Hepatic stellate cell (primary cell): ENCODE data around the gene PLEKHG3.

Experiments used
- DNase-seq: peaks from one replicate; pipeline ENCODE4 v3.0.0; 2011; ENCODE audit warnings: low spot score

Gene PLEKHG3

DNA sequence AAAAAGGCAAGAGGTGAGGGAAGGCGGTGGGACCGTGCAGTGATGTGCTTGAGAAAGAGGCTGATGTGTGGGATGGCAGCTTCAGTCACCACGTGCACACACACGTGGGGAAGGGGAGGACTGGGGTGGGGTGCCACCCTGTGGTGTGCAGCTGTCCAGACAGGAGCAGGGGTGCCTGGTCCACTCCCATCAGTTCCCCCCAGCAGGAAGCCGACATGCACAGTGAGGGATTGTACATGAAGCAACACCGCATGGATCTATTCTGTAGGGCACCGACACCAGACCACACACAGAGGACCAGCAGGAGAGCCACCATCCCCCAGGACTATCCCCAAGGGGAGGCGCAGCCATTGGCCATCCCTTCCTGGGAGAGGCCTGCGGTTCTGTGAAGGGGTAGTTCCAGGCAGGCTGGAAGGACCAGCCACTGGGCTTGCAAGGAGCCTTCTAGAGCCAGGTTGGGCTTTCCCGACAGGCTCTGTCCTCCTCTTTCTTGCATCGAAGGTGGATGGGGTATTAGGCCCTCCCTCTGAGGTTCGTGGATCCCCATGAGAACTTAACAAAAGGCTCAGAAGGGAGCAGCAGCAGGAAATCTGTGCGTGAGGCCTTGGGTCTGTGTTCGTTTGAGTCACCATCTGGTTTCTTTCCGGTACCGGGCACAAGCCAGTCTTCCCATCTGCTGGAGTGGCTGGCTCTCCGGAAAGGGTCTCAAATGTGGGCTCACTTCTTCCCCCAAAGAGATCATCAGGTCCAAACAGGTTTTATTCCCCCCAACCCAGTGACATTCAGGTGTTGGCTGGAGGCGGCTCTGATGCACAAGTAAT, 59.8 kb downstream of the PLEKHG3 start:
- peak; percentile 84 for DNase-seq

DNA sequence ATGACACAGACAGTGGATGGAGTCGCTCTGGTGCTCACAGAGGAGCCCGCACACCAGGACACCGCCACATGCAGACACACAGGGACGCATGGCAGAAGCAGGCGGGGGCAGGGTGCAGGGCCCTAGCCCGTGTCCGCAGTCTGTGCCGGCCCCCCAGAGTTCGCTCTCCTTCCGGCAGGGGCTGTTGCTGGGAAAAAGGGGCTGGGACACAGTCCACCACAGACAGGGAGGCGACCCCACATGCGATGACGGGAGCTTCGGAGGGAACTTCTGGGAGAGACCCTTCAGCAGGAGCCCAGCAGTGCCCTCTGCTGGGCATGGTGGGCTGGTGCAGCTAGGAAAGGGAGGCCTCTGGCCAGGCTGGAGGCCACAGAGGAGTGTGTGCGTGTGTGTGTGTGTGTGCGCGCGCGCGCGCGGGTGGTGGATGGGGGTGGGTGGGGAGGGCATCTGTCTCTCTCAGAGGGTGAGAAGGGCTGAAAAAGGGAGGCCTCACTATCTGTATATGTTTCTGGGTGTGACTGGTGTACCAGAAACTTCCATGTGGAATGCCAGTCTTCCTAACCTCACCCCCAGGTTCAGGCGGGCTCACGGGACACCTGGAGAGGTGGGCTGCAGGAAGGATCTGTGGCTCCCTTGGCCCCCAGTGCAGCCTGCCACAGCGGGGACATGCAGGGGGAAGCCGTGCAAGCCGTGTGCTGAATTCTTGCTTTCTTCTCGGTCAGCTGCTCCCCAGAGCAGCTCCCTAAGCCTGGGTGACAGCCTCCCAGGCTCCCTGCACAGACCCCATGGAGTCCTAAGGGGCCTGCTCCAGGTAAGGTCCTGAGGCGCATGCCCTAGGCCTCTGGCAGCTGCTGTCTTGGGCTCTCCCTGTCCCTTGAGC, 60.7 kb downstream of the PLEKHG3 start:
- peak; percentile 92 for DNase-seq

DNA sequence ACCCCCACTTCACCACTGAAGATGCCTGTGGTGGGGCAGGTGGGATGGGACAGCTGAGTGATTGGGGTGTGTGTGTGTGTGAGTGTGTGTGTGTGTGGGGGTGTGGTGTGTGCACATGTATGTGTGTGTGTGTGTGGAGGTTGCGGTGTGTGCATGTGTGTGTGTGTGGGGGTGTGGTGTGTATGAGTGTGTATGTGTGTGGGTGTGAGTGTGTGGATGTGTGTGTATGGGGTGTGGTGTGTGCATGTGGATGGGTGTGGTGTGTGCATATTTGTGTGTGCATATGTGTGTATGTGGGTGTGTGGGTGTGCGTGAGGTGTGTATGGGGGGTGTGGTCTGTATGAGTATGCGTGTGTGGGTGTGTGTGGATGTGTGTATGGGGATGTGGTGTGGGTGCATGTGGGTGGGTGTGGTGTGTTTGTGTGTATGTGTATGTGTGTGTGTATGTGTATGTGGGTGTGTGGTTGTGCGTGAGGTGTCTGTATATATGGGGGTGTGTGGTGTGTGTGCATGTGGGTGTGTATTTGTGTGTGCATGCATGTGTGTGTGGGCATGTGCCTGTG, 61.6 kb downstream of the PLEKHG3 start:
- DNase-seq = no peak

DNA sequence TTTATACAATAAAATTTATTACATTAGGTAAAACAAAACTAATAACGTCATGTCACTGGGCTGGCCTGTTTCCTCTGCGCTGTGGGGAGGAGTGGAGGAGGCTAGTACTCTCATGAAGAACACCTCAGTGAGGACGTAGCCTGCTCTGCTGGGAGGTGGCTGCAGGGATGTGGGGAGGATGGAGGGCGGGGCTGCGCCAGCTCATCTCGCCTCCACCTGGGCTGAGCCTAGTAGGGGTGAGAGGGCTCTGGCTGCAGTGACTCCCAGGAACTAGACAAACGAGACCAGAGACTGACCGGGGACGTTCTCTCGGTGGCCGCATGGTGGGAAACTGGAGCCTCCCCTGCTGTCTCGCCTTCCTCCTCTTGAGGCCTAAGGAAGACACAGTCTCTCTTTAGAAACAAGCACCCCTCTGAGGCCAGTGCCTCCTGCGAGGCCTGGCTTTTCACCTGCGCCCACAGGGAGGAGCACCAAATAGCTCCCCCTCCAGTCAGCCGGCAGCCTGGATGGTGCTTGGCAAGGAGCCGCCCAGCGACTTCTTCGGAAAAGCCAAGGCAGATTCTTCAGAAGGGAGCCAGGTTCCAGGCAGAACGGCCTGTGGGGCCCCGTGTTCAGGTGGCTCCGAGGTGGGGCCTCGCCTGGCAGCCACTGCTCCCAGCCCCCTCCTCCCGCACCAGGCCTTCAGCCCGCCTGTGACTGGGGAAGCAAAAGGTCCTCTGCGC, 62.4 kb downstream of the PLEKHG3 start:
- DNase-seq = no peak

DNA sequence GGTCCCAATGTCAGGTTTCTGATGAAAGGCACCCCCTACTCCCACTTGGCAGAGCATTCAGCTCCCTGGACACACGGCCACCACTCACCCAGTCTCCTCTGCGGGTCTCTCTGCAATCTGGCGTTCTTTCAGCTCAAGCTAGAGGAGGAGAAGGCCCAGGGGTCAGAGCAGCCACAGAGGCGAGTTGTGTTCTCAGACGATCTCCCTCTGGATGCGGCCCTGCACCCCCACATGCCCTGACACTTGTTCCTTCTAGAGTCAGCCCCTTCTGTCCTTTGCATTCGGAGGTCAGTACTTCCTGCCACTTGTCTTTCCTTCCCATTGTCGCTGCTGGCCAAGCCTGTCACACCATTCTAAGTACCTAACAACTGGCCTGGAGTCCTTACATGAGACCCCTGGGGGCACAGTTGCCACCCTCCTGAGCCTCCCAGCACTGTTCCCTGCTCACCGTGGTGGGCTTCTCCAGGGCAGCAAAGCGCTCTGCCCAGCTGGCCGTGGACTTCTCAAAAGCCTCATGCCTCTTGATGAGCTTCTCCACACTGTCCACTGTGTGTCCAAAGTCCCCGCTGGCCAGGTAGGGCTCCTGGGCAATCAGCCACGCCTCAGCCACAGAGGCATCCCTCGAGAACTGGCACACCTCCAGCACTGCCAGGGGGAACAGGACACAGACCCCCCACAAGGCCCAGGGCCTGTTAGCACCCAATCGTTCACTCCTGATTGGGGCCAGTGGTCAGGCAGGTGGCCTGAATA, 63.2 kb downstream of the PLEKHG3 start:
- no peak for DNase-seq

DNA sequence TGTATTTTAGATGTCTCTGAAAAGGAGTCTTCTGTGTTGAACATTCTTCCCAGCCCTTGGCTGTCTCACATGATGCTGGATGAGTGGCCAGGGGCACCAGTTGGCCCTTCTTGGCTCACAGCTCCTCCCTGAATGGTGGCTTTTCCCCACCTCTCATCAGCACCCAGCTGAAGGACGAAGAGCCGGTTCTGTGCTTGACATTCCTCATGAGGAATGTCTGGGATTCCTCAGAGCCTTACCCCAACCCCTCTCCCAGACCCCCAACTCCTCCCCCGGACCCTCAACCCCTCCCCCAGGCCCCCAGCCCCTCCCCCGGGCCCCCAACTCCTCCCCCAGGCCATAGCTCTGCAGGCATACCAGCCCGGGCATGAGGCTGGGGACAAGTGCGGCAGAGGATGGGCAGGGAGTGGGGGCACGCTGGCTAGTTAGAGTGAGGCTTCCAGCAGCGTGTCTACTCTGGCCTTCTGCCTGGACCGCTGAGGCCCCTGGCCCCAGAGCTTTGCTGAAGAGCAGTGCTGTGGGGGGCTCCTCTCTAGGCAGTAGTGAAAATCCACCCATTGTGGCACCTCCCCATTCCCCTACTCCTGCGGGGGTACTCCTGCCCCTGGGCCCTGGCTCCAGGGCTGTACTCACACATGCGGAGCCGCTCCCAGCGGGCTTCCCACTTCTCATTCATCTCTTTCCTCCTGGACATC, 64.3 kb downstream of the PLEKHG3 start:
- DNase-seq = no peak

DNA sequence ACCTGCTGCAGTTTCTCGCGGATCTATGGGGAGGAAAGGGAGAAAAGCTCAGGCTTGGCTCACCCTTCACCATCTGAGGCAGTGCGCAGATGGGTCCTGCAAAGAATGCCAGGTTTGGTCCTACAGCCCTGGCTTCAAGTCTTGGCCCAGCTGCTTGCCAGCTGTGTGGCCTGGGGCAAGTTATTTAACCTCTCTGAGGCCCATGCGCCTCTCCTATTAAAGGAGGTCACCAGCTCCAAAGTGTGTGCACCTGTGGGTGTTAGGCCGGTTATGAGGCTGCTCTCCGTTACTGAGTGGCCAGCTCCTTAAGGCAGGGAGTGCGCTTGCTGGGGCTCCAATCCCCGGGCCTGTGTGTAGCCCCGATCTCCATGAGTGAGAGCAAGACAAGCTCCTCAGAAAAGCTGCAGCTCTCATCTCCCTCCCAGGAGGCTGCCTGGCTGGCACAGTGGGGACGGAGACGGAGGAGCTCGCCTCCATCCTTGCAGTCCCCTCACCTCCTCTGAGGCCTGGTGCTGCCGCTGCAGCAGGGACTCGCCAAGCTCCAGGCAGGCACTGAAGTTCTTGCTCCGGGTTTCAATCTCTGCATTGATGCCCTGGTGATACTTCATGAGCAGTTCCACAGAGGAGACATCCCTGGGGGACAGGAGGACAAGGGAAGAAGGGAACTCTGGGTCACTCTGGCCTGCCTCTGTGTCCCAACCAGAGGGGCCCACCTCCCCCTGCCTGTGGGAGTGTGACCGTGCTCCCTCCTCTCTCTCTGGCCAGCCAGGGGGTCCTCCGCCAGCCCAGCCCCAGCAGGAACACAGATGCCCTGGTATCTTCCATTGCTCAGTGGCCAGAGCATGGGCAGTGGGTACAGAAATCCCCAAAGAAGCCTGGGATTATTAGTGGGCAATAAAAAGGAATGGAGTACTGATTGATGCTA, 65.1 kb downstream of the PLEKHG3 start:
- no peak for DNase-seq

DNA sequence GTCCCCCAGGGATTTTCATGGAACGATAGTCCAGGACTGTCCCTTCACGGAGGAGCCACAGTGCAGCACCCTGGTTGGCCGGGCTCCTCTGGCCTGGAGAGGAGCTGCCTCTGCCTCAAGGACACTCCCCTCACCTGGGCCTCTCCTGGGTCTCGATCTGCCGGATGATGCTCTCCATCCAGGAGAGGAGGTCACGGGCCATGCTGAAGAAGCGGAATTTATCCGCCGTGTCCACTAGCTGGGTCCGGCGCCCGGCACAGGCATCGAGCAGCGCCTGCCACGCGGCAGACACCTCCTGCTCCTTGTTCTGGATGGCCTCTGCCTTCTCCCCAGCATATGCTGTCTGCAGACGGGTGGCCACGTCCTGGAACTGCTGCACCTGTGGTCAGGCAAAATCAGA, 66.5 kb downstream of the PLEKHG3 start:
- no peak for DNase-seq

DNA sequence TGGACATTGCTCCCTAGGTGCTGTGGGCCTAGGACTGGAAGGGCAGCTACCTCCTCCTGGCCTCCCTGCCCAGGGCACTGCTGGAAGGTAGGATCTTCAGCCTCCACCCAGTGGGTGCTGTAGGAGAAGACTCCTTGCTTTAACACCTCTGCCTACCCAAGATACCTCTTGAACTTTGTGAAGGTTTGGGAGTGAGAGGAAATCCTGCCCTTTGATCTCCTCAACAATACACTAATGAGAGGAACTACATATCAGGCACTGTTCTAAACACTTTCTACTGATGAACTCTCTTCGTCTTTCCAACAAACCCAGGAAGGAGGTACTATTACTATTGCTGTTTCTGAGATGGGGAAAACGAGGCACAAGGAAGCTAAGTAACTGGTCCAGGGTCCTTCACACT, 66.9 kb downstream of the PLEKHG3 start:
- DNase-seq = no peak

DNA sequence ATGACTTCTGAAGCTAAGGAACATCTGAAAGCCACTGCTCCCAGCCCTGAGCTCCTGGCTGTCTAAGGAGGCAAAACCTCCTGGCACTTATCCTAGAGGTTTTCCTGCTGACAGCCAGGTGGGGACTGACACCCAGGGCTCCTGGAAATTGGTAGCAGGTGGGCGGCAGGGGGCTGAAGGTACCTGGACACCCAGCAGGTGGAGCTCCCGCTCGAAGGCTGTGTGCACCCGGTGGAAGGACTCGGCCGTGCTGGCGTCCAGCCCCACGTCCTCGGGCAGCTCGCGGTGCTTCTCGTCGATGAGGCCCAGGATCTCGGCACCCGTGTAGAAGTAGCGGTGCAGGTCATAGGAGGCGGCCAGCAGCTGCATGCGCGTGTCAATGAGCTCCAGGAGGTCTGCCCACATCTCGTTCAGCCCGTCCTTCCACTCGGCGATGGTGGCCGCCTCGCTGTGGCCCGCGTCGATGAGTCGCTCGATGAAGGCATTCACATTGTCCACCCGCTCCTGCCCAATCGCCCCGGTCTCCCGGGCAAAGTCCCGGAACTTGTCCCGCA, 68.2 kb downstream of the PLEKHG3 start:
- no peak for DNase-seq

DNA sequence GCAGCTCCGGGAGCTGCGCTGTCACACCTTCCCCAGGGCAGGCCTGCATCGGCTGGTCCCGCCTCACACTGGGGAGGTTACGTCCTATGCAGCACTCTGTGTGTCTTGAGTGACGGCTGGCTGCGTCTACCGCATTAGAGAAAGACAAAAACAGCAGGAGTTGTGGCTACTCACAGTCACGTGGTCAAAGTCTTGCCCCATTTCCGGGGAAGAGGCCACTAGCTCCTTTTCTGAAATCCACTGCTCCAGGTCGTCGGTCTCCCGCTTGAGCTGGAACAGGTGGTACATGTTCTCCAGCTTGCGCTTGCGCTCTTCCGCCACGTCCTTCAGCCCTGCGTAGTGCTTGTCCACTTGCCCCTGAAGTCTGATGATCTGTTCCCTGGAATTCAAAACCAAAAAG, 68.8 kb downstream of the PLEKHG3 start:
- DNase-seq = no peak

DNA sequence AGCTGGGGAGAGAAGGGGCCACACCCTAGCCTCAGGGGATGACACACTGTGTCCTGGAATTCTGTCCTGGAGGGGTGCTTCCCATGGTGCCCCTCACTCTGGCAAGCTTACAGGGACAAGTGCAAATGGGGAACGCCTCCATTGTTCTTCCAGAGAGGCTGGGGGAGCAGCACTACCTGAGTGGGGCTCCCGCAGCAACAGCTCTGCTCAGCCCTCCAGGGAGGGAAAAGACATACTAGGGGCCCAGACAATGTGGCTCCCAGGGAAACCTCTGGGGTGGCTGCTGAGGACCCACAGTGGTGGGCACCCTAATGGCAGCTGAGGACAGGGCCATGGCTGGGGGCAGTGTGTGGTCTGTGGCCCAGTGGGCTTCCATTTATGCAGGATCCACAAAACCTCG, 69.4 kb downstream of the PLEKHG3 start:
- DNase-seq = no peak

DNA sequence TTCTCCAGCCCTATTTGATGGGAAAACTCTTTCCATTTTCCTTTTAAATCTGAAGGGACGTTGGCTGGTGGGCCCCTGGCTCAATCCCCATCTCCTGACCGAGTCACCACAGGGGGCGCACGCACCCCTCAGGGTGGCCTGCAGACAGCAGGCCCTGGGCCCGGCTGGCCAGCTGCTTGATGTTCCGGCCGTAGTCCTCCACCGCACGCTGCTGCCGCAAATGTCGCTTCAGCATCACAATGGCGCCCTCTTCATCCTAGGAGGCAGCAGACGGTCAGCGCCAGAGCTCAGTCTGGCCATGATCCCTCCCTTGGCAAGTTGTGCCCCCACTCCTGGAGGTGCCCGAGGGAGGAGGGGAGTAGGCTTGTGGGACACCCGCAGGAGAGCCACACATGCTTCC, 70.0 kb downstream of the PLEKHG3 start:
- no peak for DNase-seq

DNA sequence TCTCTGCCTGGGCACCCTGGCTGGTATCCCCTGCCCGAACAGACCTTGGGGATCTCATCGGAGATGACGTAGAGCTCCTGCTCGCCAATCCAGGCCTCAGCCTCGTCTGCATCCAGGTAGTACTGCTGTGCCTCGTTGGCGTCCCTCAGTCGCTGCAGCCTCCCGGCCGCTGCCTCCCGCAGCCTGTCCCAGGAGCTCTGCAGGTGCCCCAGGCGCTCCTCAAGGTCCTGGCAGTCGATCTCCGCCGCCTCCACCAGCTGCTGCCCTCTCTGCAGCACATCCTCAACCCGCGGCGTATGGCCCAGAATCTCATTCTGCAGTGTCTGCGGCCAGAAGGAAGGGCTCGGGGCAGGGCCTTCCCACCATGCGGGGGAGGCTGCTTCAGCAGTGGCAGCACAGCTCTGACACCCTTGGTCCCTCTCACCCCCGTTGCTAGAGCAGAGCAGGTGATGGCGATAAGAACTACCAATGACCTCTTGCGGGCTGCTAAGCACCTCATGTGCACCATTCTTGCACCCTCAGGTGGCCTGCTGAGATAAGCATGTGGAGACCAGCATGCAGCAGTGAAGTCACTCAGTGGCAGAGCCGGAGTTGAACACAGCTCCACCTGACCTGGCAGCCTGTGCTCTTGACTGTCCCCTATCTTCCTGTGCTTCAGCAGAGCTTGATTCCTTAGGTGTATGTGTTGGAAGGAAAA, 71.0 kb downstream of the PLEKHG3 start:
- no peak for DNase-seq

DNA sequence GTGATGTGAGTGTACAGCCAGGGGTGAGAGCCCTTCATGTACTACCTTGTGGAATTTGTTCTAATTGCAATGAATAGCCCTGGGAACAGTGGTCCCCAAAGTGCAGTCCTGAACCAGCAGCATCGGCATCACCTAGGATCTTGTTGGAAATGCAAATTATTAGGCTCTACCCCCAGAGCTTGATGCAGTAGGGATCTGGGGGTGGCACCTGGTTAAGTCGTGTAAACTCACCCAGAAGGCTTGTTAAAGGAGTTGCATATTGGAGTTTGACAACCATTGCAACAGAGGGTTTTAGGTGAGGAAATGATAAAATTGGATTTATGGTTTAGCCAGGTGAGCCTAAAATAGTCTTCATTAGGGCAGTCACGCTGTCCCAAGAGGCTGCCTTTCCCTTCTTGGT, 73.2 kb downstream of the PLEKHG3 start:
- no peak for DNase-seq

DNA sequence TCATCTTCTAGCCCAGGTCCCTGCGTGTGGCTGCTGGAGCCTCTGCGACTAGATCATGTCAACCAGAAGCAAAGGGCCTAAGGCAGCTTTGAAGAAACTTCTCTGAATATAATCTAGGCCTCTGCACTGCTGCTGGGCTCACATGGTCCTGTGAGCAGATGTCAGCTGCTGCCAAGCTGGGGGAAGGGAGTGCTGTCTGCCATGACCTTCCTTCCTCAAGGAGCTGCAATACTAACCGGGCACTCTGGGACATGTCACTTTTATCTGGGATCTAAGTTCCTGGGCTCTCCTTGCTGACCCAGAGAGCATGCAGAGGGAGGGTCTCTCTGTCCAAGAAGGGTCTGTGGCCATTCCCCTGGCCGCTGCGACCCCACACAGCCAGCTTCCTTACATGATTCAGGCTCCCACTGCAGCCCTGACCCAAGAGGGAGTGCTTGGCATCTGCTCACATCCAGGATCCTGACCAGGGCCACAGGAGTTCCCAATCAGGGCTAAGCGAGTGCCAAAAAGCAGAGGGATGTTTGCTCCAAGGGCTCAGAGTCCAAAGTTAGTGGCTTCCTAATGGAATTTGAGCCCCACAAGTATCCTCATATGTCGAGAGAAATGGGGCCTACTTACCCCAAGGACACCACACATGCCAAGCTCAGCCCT, 74.0 kb downstream of the PLEKHG3 start:
- DNase-seq = no peak

DNA sequence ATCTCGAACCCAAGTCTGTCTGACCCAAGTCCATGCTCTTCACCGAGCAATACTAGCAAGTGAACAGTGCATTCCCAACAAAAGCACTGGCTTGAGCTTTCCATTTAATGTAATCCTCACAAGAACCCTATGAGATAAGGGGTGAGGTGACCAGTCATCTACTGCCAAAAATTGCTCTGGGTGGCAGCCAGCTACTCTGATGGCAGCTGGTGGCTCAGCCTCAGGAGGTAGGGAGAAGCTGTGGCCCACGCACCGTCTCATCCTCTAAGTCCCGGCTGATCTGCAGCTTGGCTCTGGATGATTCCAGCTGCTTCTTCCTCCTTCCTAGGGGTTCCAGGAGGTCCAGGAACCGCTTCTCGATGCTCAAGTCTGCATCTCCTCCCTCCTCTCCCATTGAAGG, 75.2 kb downstream of the PLEKHG3 start:
- no peak for DNase-seq

DNA sequence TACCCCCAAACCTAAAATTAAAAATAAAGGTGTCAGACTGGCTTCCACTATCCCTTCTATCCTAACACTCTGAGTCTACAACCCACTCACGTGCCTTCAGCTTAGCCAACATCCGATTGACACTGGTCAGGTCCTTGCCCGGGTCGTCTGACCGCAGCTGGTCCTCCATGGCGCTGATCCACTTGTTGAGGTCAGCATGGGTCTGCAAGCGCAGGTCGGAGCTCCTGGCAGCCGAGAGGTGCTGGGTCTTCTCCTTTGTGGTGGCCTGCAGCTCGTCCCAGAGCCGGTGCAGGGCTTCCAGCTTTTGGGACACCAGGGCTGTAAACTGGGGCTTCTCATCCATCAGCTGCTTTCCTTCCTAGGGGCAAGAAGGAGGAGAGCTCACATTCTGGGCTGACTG, 78.0 kb downstream of the PLEKHG3 start:
- no peak for DNase-seq
